IPS-NIHi11 (cell line): ENCODE results near the gene LYL1.
"Not testable (repeated sequence)": the region's sequence is repeated elsewhere in the genome, so short reads cannot be mapped to it uniquely, and the experiment has no call there.

Experiments used
- DNase-seq: peaks from one replicate; pipeline ENCODE4 v3.0.0; 2012; ENCODE audit warnings: mixed read lengths, low spot score

The LYL1 gene

GRCh38 chr19:13102666-13103580 is at the start of gene LYL1:
TSS of gene LYL1 (minus strand) at chr19:13102858. CDS start at chr19:13101171, 1,687 bp downstream.
- peak; percentile 77 for DNase-seq

- peak; percentile 89 for DNase-seq
Observed at GRCh38 chr19:13151605-13152355, 49.1 kb upstream of the LYL1 start.

GRCh38 chr19:13150931-13151604 is 48.4 kb upstream of the LYL1 start:
- no peak for DNase-seq

- peak; percentile 93 for DNase-seq
Observed at GRCh38 chr19:13150187-13150930, 47.7 kb upstream of the LYL1 start, which contains the start of the genes IER2 and STX10. TSS of gene IER2 (plus strand) at chr19:13150411. CDS start at chr19:13153187, 2,776 bp downstream. TSS of gene STX10 (minus strand) at chr19:13150375. CDS start at chr19:13150173, 202 bp downstream.

- no peak for DNase-seq
Observed at GRCh38 chr19:13149628-13150186, 47.0 kb upstream of the LYL1 start.

- not testable (repeated sequence) for DNase-seq
Observed at GRCh38 chr19:13149173-13149627, 46.5 kb upstream of the LYL1 start.

GRCh38 chr19:13146763-13147563 is 44.3 kb upstream of the LYL1 start:
- no peak for DNase-seq

GRCh38 chr19:13139633-13140311 is 37.1 kb upstream of the LYL1 start:
- no peak for DNase-seq

- DNase-seq: no peak
Observed at GRCh38 chr19:13138916-13139198, 36.2 kb upstream of the LYL1 start.

- no peak for DNase-seq
Observed at GRCh38 chr19:13138171-13138915, 35.7 kb upstream of the LYL1 start.

GRCh38 chr19:13137290-13137794 is 34.7 kb upstream of the LYL1 start:
- no peak for DNase-seq

GRCh38 chr19:13135068-13136062 is 32.7 kb upstream of the LYL1 start:
- no peak for DNase-seq

GRCh38 chr19:13134626-13135025 is 32.0 kb upstream of the LYL1 start:
- DNase-seq: no peak

GRCh38 chr19:13133241-13133870 is 30.7 kb upstream of the LYL1 start:
- DNase-seq: no peak

GRCh38 chr19:13132471-13133180 is 30.0 kb upstream of the LYL1 start:
- DNase-seq: no peak

GRCh38 chr19:13130886-13131490 is 28.3 kb upstream of the LYL1 start:
- DNase-seq: no peak
